ENCODE measurements around the gene TNS1.

The TNS1 gene

GRCh38 chr2:217798743-217799562 is 203.8 kb downstream of the TNS1 start:
- Histone ChIP-seq H3F3A (ENCODE audit: low read depth) (no peaks in the 10 kb centered on the region), H3K4me1 (ENCODE audit: insufficient read depth, low read length, poor library complexity, severe bottlenecking) (no peaks in the 10 kb centered on the region), H3K9me3 (ENCODE audit: insufficient read depth, low read depth, low read length) (no peaks in the 10 kb centered on the region), H4K20me1 (ENCODE audit: insufficient read depth, low read length, poor library complexity, severe bottlenecking) (no peaks in the 10 kb centered on the region), H3K4me2 (ENCODE audit: low read depth, low read length, poor library complexity, severe bottlenecking) (no peak overlapping the region), H3K27me3 (ENCODE audit: insufficient read depth, low read length, poor library complexity, severe bottlenecking) (no peaks in the 10 kb centered on the region), H2AFZ (ENCODE audit: low read length) (no peak overlapping the region), H3K4me3 (ENCODE audit: low read length, poor library complexity, severe bottlenecking) (no peak overlapping the region), H3K36me3 (ENCODE audit: insufficient read depth, low read length) (no peaks in the 10 kb centered on the region), H3K79me2 (ENCODE audit: insufficient read depth, low read length) (no peaks in the 10 kb centered on the region), H3K9ac (ENCODE audit: low read depth, low read length, poor library complexity, severe bottlenecking) (no peak overlapping the region), H3K9me2 (replicated peaks; ENCODE audit: low read depth, low read length) (no peaks in the 10 kb centered on the region)
- TF ChIP-seq CTCF (conservative IDR thresholded peaks at IDR 0.05; ENCODE audit: low read length) (no peak), EZH2phosphoT487 (IDR thresholded peaks at IDR 0.05; ENCODE audit: borderline replicate concordance) (no peak)

- H3F3A ChIP-seq (ENCODE audit: low read depth) = no peaks in the 10 kb centered on the region
- no peaks in the 10 kb centered on the region for H3K27me3 ChIP-seq (ENCODE audit: insufficient read depth, low read length, poor library complexity, severe bottlenecking)
- no peak overlapping the region for H3K4me3 ChIP-seq (ENCODE audit: low read length, poor library complexity, severe bottlenecking)
- H3K9me3 ChIP-seq (ENCODE audit: insufficient read depth, low read depth, low read length) = no peaks in the 10 kb centered on the region
- no peak for TF ChIP-seq CTCF (conservative IDR thresholded peaks at IDR 0.05; ENCODE audit: low read length)
- no peak for TF ChIP-seq EZH2phosphoT487 (IDR thresholded peaks at IDR 0.05; ENCODE audit: borderline replicate concordance)
- H4K20me1 ChIP-seq (ENCODE audit: insufficient read depth, low read length, poor library complexity, severe bottlenecking) = no peaks in the 10 kb centered on the region
- no peaks in the 10 kb centered on the region for H3K9me2 ChIP-seq (replicated peaks; ENCODE audit: low read depth, low read length)
- no peak overlapping the region for H3K4me2 ChIP-seq (ENCODE audit: low read depth, low read length, poor library complexity, severe bottlenecking)
- no peaks in the 10 kb centered on the region for H3K79me2 ChIP-seq (ENCODE audit: insufficient read depth, low read length)
- no peaks in the 10 kb centered on the region for H3K4me1 ChIP-seq (ENCODE audit: insufficient read depth, low read length, poor library complexity, severe bottlenecking)
- H3K36me3 ChIP-seq (ENCODE audit: insufficient read depth, low read length) = no peaks in the 10 kb centered on the region
- H2AFZ ChIP-seq (ENCODE audit: low read length) = no peak overlapping the region
- no peak overlapping the region for H3K9ac ChIP-seq (ENCODE audit: low read depth, low read length, poor library complexity, severe bottlenecking)
Observed at GRCh38 chr2:217798191-217798590, 204.6 kb downstream of the TNS1 start.

- Histone ChIP-seq H3K9me3 (ENCODE audit: insufficient read depth, low read depth, low read length) (no peaks in the 10 kb centered on the region), H3K4me1 (ENCODE audit: insufficient read depth, low read length, poor library complexity, severe bottlenecking) (no peaks in the 10 kb centered on the region), H4K20me1 (ENCODE audit: insufficient read depth, low read length, poor library complexity, severe bottlenecking) (no peaks in the 10 kb centered on the region), H3F3A (ENCODE audit: low read depth) (no peaks in the 10 kb centered on the region), H2AFZ (ENCODE audit: low read length) (no peak overlapping the region), H3K4me3 (ENCODE audit: low read length, poor library complexity, severe bottlenecking) (no peak overlapping the region), H3K79me2 (ENCODE audit: insufficient read depth, low read length) (no peaks in the 10 kb centered on the region), H3K27me3 (ENCODE audit: insufficient read depth, low read length, poor library complexity, severe bottlenecking) (no peaks in the 10 kb centered on the region), H3K4me2 (ENCODE audit: low read depth, low read length, poor library complexity, severe bottlenecking) (no peak overlapping the region), H3K9ac (ENCODE audit: low read depth, low read length, poor library complexity, severe bottlenecking) (no peak overlapping the region), H3K36me3 (ENCODE audit: insufficient read depth, low read length) (no peaks in the 10 kb centered on the region), H3K9me2 (replicated peaks; ENCODE audit: low read depth, low read length) (no peaks in the 10 kb centered on the region)
- no peak for TF ChIP-seq EZH2phosphoT487 (IDR thresholded peaks at IDR 0.05; ENCODE audit: borderline replicate concordance)
- TF ChIP-seq CTCF (conservative IDR thresholded peaks at IDR 0.05; ENCODE audit: low read length) = no peak
Observed at GRCh38 chr2:217797661-217798069, 205.1 kb downstream of the TNS1 start.

All from Loucy (cell line).